GM21737 (cell line): ENCODE results near the gene TUNAR.

Experiments
- ATAC-seq: cut with Tn5 transposase; IDR thresholded peaks from one replicate; pipeline ENCODE4 v1.9.1; 2021; ENCODE audit warnings: mild to moderate bottlenecking, moderate library complexity; ENCODE audit not compliant: unreplicated experiment

Gene TUNAR

DNA sequence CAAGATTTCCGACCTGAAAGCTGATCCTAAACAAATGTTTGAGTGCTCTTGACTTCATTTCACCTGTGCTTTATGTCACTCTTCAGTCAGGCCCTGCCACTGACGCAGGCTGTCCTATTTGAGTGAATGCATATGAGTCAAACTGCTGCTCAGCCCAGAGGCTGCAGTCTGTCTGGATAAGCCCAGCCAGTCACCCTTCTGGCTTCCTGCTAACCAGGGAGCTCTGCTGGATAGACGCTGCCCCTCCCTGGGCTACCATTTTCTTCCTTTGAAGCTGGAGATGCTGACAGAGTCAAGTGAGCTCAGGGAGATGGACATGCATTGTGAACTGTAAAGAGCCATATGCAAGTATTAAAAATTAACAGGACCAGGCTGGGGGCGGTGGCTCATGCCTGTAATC is 5.1 kb upstream of the TUNAR start:
- no peak for ATAC-seq

DNA sequence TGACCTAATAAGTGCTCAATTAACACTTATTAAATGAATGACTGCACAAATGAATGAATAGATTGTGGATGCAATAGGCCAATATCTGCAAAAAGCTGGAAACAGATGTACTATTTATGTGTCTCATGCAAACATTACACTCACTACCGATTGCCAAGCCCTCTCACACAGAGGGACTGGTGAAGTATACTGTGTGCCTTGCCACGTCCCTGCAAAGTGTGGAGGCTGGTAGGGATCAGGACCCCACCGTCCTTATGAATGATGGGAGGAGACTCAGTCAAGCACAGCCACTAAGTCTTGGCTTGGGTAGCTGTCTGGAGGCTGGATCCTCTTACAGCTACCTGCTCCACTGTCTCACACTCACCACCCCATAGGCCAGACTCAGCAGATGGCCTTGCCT is 3.9 kb upstream of the TUNAR start:
- ATAC-seq: no peak

DNA sequence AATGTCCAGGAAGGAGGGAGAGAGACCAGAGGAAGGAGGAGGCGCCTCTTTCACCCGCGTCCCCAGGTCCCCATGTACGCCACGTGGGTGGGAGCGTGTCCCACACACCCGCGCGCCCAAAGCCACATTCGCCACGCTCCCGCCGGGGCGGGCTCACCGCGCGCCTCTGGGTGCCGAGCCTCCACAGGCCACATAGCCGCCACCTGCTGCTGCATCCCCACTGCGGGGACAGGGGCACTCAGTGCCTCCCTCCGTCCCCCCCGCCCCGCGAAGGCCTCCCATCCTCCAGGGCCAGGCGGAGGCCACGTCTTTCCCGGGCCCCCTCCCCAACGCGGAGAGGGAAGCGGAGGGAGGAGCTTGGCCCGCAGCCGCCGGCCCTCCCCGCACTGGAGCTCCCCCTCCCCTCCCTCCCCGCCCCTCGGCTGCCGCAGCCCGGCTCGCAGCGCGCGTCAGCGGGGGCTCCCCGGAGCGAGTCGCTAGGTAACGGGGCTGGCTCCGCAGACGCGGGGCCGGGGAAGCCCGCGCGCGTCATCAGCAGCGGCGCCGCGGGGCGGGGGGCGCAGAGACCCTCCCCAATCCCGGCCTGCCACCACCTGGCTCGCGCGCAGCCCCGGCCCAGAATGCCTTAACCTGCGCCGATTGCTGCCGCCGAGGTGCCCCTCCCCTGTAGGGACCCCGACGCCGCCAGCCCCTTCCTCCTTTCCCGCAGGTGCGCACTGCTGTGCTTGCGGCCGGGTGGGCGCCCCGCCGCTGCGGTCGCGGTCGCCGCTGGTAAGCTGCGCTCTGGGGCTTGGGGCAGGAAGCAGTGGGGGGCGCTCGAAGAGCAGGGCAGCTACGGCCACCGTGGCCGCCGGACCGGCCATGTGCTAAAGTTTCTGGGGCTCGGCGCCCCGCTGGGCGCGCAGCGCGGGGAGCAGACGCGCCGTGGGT is 536 bp upstream of the TUNAR start:
- no peak for ATAC-seq

DNA sequence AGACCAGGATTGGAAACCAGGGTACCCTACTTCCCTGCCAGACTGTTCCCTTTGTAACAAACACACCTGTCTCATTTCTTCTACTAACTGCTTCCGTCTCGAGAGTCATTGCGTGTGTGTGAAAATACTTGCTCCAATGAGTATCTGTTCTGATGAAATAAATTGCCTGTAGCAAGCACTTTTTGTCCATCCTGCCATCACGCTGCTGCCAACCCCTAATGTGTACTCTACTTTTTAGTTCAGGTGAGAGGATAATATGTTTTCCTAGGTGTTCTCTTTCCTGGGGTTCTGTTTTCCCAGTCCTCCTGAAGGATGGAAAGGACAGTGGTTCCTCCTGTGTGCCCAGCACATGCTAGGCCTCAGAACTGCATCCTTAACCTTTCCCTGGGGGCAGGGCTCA is 1.0 kb downstream of the TUNAR start:
- ATAC-seq: no peak

DNA sequence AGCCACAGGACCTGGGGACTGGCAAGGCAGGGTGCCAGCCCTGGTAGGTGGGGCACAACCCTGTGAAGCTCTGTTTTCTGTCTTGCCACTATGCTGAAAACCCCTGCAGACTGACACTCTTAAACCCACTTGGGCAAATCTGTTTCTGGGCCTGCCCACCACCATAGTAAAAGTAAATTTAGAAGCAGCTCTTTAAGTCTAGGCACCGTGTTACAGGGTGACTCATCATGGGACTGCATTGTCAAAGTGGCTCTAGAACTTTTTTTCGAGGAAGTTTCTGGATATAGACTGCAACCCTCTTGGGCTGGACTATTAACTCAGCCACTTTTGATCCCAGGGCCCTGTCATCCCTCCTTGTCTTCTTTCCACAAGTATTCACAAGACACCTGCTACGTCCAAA is 7.7 kb downstream of the TUNAR start:
- no peak for ATAC-seq

DNA sequence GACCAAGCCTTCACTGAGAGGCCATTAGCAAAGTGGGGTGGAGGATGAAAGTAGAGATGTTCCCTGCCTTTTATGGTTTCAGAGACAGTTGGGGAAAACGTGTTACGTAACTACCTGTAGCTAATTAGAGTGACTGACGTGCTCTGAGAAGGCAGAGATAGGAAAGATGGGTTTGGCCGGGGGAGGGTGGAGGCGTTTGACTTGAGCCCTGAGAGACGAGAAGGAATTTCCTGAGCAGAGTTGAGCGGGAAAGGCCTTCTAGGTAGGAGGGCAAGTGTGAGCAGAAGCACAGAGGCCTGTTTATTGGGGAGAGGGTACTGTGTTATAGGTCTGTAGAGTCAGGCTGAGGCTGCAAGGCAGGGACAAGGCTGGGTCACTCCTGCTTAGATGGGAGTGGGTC is 8.6 kb downstream of the TUNAR start:
- ATAC-seq: no peak

DNA sequence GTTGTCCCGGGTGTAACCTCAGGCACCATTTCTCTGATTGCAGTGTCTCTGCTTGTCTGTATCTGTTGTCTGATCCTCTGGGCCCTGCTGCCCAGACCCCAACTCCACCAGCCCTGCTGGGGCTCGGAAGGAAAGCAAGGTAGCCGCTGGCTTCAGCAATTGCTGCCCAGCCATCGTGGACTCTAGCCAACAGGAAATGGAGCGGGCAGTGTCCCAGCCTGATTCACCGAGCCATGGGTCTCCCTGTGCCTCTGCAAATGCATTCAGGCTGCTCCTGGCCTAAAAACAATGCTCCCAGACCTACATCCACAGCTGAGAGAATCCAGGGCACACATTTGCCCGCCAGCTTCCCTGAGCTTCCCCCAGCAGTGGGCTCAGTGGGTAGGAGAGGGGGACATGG is 9.2 kb downstream of the TUNAR start:
- no peak for ATAC-seq

DNA sequence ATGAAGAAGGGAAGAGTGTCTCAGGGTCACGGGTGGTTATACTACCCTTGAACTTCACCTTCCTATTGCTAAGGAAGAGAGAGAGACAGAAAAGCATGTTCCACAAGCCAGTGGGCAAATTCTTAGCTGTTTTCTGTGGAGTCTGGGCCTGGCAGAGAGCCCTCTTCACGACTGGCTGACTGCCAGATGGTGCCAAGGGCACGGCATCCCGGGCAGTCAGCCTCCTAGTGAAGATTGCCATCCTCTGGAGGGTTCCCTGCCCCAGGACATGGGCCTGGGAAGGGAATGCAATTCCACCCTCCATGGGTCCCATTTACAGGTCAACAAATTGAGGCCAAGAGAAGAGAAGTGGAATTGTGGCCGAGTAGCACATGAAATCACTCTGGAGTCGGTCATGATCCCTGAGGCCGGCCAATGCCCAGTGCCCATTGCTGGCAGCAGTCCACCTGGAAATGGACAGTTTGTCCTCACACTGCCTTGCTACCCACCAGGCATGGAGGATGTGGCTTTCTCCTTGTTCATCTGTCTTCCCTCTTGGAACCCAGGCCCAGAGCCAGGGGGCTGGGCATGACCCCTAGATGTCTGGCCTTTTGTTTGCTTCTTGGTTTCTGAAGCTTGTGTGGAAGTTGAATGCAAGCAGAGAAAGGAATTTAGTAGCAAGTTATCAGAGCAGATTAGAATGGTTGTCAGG is 9.9 kb downstream of the TUNAR start:
- no peak for ATAC-seq

DNA sequence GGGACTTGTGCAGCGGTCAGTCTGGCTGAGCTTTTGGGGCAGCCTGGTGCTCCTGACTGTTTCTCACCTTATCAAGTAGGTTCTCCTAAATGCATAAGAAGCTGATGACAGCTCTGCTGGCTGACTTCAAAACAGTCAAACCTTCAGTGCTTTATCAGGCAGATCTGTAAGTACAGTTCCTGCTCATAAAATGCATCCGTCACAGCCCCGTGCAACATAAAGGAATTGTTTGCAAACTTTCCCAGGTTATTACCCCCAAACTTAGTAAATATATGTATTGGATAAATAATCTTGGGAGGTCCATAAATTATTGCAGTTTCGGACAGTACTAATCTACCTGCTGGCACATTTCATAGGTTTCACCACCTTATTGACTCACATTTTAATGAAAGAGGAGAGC is 10.7 kb downstream of the TUNAR start:
- ATAC-seq: no peak

DNA sequence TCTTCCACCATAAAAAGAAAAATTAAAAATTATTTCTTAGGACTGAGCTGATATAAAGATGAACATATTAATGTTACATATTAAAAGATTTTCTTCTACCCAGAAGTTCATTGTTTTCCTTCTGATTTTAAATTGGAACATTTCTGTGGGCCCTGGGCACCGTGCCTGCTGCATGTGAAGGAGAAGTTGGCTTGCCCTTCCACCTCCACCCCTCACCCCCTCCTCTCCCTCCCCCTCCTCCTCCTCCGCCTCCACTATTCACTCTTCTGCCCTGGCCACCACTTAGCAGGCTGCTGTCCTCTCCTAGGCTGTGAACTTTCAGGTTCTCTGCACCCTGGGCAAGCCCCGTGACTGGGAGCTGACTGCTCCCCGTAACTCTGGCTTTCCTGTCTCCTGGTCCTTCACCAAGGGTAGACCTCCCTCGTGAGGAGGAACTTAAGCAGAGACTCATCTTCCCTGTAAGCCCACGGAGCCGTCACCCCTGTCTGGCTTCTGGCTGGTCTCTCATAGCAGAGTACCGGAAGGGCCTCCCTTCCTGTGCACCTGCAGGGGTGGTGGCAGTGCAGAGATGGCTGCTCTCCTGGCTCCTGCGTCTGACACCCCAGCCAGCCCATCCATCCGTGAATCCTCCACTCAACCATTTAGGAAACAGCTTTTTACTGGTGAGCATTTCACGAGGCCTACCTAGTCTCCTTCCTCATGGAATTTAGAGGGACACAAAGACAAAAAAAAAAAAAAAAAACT is 12.8 kb downstream of the TUNAR start:
- no peak for ATAC-seq

DNA sequence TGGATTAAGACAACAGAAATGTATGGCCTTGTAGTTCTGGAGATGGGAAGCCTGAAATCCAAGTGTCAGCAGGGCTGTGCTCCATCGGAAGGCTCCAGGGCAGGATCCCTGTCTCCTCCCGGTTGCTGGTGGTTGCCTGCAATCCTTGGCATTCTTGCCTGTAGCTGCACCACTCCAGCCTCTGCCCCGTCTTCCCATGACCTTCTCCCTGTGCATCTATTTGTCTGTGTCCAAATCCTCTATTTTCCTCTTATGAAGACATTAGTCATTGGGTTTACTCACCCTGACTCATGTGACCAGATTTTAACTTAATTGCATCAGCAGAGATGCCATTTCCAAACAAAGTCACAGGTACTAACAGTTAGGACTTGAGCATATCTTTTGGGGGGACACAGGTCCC is 15.1 kb downstream of the TUNAR start:
- ATAC-seq: no peak

DNA sequence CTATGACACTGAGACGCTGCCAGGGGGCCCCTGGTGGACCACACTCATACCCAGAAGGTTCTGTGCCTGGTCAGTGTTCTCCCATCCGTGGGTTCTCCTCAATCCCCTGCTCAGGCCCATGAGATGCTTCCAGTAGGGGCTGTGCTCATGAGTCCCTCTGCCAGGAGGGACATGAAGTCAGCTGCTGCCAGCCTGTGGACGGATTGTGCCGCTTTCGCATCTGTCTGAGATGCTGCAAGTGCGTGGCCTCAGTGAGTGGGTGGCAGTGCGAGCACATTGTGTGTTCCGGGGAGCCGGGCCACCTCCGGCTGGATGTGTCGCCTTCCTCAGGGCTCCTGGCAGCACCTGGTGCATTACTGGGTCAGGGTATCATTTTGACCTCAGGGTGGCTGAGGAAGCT is 15.5 kb downstream of the TUNAR start:
- no peak for ATAC-seq

DNA sequence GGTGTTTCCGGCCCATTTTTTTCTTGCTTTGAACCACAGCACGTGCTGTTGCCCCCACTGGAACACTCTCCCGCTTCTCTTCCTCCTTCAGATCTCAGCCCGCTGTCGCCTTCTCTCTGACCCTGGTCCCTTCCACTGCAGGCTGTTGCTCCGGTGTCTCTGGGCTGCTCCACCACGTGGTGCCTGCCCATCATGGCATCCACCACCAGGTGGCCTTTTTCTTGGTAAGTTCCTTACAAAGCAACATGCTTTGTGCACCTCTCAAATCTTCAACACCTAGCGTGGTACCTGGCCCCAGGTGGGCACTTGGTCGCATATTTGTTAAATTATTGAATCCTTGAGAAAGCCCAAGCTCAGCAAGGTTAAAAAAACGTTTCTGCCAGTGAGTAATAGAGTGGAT is 19.1 kb downstream of the TUNAR start:
- no peak for ATAC-seq

DNA sequence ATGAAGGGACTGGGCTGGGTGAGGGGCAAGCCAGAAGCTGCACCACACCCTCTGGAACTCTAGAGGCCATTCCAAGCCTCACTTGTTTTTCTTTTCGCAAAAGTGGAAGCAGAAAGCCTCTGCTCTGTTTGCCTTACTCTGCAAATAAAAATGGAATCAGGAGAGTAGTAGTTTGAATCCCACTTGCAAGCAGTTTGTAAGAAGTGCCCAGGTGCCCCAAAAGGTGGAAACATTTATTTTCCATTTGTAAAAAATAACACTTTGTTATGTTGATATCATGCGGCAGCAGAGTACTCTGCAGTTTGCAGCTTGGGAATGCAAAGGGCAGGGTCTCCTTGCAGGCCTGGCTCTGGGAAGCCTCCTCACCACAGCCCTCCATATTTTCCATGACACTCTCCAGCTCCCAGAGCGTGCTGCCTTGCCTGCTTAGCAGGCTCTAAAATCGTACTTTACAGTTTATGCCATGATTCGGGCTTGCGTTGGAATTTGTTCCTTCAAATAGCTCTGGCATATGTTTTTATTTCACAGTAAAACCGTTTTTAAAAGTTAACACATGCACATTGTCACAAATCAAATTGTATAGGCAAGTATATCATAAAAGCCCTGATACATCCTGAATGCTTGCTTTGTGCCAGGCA is 20.0 kb downstream of the TUNAR start:
- no peak for ATAC-seq

DNA sequence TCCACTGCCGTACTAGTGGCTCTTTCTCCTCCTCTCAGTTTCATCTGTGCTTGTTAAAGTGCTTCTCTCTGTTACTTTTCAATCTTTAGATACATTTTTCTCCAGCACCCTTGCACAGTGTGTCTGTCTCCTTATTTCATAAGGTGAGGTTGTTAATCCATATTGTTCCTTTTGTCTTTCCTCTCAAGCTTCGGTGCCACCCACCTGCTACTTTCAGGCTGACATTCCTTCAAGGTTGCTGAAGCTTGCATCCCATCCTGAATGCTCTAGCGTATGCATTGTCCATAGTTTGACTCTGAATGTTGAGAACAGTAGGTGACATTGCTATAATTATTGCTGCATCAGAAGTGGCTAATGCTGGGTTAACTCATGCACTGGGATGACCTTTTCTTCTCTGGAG is 20.6 kb downstream of the TUNAR start:
- ATAC-seq: no peak

DNA sequence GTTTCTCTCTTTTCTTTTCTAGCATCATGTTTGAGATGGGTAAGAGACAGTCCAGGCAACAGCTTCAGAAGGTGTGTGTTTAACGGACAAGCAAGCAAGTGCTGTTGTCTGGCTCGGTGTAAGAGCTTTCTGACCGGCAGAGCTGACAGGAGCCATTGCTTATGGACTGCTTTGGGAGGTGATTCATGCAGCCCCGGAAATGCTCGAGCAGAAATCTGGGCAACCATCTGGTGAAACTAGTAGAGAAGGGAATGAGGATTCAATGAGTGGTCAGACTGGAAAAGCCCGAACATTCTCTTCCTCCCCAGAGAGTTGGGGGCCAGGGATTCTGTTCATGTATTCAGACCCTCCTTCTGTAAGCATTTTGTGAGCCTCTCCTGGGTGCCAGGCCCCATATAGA is 24.4 kb downstream of the TUNAR start:
- ATAC-seq: no peak

DNA sequence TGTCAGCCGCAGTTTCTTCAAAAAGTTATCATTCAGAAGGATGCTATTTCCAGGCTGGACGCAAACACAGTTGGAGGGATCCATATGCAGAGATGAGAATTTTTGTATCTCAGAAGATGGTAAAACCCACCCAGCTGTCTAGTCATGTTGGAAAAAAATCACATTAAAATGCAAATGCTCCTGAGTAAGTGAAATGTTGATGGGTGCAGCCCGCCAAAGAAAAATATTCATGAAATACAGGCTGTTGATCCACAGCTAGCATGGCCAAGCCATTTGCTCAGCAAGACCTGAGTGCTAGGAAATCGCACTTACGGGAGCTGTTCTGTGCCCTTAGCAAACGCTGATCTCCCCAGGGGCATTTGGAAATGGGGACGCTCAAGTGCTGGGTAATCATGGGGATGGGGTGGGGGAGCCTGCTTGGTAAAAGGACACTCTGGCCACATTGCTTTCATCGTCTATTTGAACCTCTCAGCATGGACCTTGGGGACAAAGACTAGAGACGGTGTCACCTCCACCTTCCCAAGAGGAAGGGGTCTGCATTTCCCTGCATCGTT is 25.7 kb downstream of the TUNAR start:
- no peak for ATAC-seq

DNA sequence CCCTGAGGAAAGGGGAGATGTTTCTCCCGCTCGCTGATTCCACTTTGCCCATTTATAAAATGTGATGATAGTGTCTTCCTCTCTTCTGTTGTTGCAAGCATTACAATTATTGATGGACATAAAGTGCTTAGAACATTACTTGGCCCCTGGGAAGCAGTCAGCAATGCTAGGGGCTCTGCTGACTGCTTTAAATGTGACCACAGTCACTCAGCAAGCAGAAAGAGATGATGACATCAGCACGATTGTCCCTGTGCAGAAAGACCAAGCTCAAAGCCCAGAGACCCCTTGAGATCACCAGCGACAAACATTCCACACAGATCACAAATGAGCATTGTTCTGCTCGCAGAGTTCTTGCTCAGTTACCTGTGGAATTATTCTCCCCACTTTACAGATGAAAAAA is 26.5 kb downstream of the TUNAR start:
- no peak for ATAC-seq

DNA sequence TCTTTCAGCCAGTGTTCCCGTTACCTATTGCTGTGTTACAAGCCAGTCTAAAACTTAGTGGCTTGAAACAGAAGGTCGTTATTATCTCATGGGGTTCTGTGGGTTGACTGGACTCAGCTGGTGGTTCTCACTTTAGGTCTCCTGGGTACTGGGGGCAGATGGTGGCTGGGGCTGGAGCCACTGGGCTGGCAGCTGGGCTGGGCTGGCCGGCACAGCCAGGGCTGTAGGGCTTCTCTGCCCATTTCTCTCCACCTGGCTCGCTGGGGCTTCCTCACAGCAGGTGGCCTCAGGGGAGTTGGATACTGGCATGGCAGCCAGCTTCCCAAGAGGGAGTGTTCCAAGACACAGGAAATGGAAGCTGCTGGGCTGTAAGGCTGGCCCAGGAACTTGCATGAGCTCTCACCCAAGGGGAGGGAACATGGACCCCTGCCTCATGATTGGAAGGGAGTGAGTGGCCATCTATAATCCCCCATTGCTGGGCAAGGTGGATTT is 27.0 kb downstream of the TUNAR start:
- ATAC-seq: no peak

DNA sequence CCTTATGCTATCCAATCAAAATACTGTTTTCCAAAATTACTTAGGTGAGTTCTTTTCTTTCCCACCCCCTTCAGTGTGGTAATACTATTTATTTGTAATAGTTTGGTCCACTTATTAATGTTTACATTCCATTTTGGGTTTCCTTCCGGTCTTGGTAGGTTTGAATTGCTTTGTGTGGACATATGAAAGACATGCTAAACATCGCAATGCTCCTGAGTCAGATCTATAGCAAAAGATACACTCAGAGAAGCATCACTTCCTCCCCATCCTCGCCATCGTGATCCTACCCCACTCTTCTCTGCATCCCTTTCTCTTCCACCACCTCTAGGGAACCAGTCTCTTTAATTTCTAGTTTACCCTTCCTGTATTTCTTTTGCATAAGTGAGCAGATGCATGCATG is 30.0 kb downstream of the TUNAR start:
- no peak for ATAC-seq

DNA sequence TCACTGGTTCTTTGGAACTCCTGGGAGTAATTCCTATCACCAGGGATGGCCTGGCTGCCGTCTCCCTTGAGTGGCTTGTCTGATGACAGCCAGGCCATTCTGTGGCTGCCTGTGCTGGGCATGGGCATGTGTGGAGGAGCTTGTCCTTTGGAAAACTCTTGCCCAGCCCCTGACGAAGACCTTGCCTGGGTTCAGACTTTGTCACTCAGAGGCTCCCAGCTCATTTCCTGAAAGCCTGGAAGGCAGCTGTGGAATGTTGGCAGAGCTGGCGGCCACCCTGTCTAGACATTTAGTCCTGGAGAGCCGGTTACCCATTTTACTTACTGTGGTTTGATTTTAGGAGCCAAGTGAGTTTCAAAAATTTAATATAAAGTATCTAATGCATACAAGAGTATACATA is 34.0 kb downstream of the TUNAR start:
- ATAC-seq: no peak
